ENCODE results near the gene TMEM94. TPM values are rescaled to one million over a fixed set of nuclear protein-coding genes. Genes with fewer than 3 reads are reported as not detected.
A peak's percentile ranks its signal among the peaks of the same experiment; 100 is the strongest.

Gene TMEM94
- total and polyA plus RNA-seq, 2 of the 13 experiments (the other 11 are each of a cell fraction or from before 2014, with no cell fraction given): 32.6 to 134 TPM

DNA sequence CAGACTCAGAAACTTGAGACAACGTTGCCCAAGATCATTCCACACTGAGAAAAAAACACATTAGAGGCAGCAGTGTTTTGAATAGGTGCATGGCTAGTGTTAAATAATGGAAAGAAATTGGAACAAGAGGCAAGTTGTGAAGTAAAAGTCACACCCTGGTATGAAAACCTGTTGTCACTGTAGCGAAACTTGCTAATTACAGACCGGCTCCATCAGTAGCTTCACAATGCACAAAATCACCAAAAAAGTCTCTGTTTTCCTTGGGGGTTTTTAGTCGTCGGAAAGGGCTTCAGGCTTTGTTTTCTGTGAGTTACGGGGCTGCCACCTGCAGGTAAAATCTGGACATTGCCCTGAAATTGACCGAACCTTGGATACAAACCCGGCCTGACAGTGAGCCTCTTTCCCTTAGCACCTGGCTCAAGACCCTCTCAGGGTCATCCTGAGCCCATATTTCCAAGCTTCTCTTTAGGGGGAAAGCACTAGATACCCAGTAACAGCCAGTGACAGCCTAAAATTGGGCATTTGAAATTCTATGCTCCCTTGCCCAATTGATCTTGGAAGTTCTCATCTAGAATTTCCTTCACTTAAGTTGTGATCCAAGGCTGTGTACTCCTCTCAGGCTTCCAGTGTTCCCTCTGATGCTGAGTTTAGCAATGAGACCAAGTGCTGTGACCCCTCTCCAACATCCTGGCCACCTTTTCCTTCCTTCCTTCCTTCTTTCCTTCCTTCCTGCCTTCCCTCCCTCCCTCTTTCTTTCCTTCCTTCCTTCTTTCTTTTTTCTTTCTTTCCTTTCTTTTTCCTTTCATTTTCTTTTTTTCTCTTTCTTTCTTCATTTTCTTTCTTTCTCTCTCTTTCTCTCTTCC, 43.7 kb upstream of the TMEM94 start (continued):
- TF ChIP-seq, protein P1, sequence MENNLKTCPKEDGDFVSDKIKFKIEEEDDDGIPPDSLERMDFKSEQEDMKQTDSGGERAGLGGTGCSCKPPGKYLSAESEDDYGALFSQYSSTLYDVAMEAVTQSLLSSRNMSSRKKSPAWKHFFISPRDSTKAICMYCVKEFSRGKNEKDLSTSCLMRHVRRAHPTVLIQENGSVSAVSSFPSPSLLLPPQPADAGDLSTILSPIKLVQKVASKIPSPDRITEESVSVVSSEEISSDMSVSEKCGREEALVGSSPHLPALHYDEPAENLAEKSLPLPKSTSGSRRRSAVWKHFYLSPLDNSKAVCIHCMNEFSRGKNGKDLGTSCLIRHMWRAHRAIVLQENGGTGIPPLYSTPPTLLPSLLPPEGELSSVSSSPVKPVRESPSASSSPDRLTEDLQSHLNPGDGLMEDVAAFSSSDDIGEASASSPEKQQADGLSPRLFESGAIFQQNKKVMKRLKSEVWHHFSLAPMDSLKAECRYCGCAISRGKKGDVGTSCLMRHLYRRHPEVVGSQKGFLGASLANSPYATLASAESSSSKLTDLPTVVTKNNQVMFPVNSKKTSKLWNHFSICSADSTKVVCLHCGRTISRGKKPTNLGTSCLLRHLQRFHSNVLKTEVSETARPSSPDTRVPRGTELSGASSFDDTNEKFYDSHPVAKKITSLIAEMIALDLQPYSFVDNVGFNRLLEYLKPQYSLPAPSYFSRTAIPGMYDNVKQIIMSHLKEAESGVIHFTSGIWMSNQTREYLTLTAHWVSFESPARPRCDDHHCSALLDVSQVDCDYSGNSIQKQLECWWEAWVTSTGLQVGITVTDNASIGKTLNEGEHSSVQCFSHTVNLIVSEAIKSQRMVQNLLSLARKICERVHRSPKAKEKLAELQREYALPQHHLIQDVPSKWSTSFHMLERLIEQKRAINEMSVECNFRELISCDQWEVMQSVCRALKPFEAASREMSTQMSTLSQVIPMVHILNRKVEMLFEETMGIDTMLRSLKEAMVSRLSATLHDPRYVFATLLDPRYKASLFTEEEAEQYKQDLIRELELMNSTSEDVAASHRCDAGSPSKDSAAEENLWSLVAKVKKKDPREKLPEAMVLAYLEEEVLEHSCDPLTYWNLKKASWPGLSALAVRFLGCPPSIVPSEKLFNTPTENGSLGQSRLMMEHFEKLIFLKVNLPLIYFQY (CRISPR knock-in tag; IDR thresholded peaks at IDR 0.05; ENCODE audit: borderline replicate concordance): peak; percentile 73; the same call in 1 of the 2 replicates
- TF ChIP-seq SIX1 (CRISPR knock-in tag; IDR thresholded peaks at IDR 0.05; ENCODE audit: borderline replicate concordance) (0 out of 2 replicates have a peak, but pooled peaks have one; percentile 38), POGZ (CRISPR knock-in tag; IDR thresholded peaks at IDR 0.05) (peak; percentile 90), XRCC5 (optimal IDR thresholded peaks at IDR 0.05; ENCODE audit: low read length) (peak; percentile 85), ISL2 (CRISPR knock-in tag; IDR thresholded peaks at IDR 0.05) (0 out of 2 replicates have a peak, but pooled peaks have one; percentile 26), RBM39 (IDR thresholded peaks at IDR 0.05; ENCODE audit: low read depth, low read length, poor library complexity, severe bottlenecking) (no peak), HOXD1 (CRISPR knock-in tag; IDR thresholded peaks at IDR 0.05) (no peak), ZNF724P (CRISPR knock-in tag; IDR thresholded peaks at IDR 0.05; ENCODE audit: borderline replicate concordance) (0 out of 2 replicates have a peak, but pooled peaks have one; percentile 66), HNF4A (CRISPR knock-in tag; IDR thresholded peaks at IDR 0.05) (no peak)
- TF ChIP-seq, protein P2, sequence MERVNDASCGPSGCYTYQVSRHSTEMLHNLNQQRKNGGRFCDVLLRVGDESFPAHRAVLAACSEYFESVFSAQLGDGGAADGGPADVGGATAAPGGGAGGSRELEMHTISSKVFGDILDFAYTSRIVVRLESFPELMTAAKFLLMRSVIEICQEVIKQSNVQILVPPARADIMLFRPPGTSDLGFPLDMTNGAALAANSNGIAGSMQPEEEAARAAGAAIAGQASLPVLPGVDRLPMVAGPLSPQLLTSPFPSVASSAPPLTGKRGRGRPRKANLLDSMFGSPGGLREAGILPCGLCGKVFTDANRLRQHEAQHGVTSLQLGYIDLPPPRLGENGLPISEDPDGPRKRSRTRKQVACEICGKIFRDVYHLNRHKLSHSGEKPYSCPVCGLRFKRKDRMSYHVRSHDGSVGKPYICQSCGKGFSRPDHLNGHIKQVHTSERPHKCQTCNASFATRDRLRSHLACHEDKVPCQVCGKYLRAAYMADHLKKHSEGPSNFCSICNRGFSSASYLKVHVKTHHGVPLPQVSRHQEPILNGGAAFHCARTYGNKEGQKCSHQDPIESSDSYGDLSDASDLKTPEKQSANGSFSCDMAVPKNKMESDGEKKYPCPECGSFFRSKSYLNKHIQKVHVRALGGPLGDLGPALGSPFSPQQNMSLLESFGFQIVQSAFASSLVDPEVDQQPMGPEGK (CRISPR knock-in tag; IDR thresholded peaks at IDR 0.05): peak; percentile 53; the same call in 1 of the 2 replicates

All from HepG2 (cell line).